Stimulated activated effector memory CD8-positive, alpha-beta T cell treated with anti-CD3 and anti-CD28 coated beads, Interleukin-12 subunit alpha, Interleukin-12 subunit beta, amount 100 ng/mL, for 72 hours (primary cell): ENCODE data around the gene KATNB1.

Experiments
- ATAC-seq: fragments of 150-1000 bp; cut with Tn5 transposase; 2 replicates; pipeline ENCODE4 v1.10.0; 2021
- DNase-seq, 2 donors: peaks; one replicate each; pipeline ENCODE4 v3.0.0; 2021 to 2022; ENCODE audit warnings: low spot score in 2 of 2
- H3K27ac Mint-ChIP-seq: one replicate; pipeline ENCODE4 v1.8.0; 2022; ENCODE audit warnings: mild to moderate bottlenecking, mixed read lengths
- H3K36me3 Mint-ChIP-seq: one replicate; pipeline ENCODE4 v1.8.0; 2022; ENCODE audit warnings: mild to moderate bottlenecking, mixed read lengths
- H3K4me1 Mint-ChIP-seq: one replicate; pipeline ENCODE4 v1.8.0; 2022; ENCODE audit warnings: mixed read lengths
- H3K4me3 Mint-ChIP-seq: one replicate; pipeline ENCODE4 v1.8.0; 2022; ENCODE audit warnings: mild to moderate bottlenecking, mixed read lengths
- H3K9me3 Mint-ChIP-seq: one replicate; pipeline ENCODE4 v1.8.0; 2022; ENCODE audit warnings: mixed read lengths

KATNB1 gene

DNA sequence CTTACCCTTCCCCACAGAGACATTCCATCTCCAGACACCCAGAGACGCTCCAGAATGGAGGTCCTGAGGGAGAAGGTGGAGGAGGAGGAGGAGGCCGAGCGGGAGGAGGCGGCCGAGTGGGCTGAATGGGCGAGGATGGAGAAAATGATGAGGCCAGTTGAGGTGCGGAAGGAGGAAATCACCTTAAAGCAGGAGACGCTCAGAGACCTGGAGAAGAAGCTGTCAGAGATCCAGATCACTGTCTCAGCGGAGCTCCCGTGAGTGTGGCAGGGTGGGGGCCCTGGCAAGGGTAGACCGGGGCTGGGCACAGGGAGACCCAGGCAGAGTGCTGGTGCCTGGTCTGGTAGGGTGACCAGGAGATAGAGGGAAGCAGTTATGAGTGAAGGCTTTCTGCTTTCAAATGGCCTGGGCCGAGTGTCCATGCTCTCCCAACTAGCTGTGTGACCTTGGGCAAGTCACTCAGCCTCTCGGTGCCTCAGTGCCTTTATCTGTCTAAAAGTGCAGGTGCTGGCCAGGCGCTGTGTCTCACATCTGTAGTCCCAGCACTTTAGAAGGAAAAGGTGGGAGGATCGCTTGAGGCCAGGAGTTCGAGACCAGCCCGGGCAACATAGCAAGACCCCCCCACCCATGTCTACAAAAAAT is 37.6 kb upstream of the KATNB1 start:
- no peak for DNase-seq
- no peaks in the 10 kb centered on the region for H3K36me3 Mint-ChIP-seq
- H3K4me3 Mint-ChIP-seq, result no peak overlapping the region
- no peak for ATAC-seq
- peak overlapping the region; percentile 26 for H3K27ac Mint-ChIP-seq
- H3K9me3 Mint-ChIP-seq, result no peaks in the 10 kb centered on the region
- peaks cover 7% of the 10 kb centered on the region for H3K4me1 Mint-ChIP-seq

- ATAC-seq, result no peak
- DNase-seq, result no peak
- Mint-ChIP-seq H3K27ac (peak overlapping the region; percentile 26), H3K36me3 (no peaks in the 10 kb centered on the region), H3K4me1 (peaks cover 7% of the 10 kb centered on the region), H3K4me3 (no peak overlapping the region), H3K9me3 (no peaks in the 10 kb centered on the region)
Observed at GRCh38 chr16:57698812-57699405, 36.7 kb upstream of the KATNB1 start.

GRCh38 chr16:57699481-57699880 is 36.1 kb upstream of the KATNB1 start:
- Mint-ChIP-seq H3K9me3 (no peaks in the 10 kb centered on the region), H3K4me1 (peaks cover 6% of the 10 kb centered on the region), H3K27ac (no peak overlapping the region), H3K4me3 (no peak overlapping the region), H3K36me3 (no peaks in the 10 kb centered on the region)
- DNase-seq (no peak), ATAC-seq (no peak)

GRCh38 chr16:57699899-57700298 is 35.7 kb upstream of the KATNB1 start:
- H3K4me3 Mint-ChIP-seq, result no peak overlapping the region
- no peaks in the 10 kb centered on the region for H3K9me3 Mint-ChIP-seq
- peaks cover 2% of the 10 kb centered on the region for H3K4me1 Mint-ChIP-seq
- ATAC-seq (no peak), DNase-seq (no peak)
- H3K36me3 Mint-ChIP-seq, result no peaks in the 10 kb centered on the region
- H3K27ac Mint-ChIP-seq, result no peak overlapping the region

DNA sequence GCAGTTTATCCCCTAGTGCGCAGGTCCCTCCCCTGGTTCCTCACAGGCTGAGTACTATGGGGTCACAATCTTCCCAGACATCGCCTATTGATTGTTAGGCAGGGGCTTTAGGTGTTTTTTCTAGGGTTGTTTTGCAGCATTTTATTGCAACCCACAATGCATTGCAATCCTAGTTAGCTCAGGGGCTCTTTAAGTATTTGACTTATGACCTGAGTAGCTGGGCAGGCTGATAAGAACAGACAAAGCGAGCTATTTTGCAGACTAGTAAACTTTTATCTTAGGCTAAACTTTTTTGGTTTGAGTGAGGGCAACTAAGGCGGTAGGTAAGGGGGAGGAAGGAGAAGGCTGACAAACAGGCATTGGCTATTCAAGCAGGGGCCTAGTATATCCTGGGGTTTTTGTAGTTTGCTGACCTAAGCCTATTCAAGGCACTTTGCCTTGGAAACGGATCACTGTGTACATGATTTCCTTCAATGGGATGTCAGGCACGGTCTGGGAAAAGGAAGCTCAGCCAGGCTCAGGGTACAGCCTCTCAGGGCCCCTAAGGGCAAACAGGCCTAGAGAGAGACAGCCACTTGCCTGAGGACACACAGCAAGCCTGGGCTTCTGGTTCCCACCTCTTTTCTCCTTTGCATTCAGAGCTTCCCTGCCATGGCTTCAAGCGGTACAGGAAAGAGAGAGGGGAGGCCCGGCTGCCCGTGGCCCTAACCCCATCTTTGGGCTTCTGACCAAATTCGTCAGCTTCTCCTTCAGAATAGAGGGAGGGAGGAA is 34.6 kb upstream of the KATNB1 start:
- Mint-ChIP-seq H3K9me3 (no peaks in the 10 kb centered on the region), H3K36me3 (no peaks in the 10 kb centered on the region), H3K27ac (peak overlapping the region; percentile 43), H3K4me3 (no peak overlapping the region), H3K4me1 (no peaks in the 10 kb centered on the region)
- ATAC-seq (no peak), DNase-seq (no peak)

DNA sequence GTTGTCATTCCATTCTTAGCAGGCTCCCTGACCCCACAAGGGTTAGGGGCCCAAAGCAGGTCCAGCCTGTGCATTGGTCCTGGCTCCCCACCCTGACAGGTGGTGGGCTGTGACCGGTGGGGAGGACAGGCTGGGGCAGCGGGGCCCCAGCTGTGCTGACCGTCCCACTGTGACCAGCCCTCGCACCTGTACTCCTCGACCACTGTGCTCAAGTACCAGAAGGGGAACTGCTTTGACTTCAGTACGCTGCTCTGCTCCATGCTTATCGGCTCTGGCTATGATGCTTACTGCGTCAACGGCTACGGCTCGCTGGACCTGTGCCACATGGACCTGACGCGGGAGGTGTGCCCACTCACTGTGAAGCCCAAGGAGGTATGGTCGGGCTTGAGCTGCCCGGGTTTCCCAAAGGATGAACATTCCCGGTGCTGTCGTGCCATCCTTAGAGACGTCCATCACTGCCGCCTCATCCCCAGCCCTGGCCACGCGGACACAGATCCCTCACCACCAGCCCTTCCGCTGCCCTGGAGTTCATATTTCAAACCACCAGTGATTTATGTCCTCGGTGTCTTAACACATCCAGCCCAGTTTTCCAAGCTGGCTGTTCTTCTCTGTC is 33.7 kb upstream of the KATNB1 start:
- Mint-ChIP-seq H3K9me3 (no peaks in the 10 kb centered on the region), H3K27ac (no peak overlapping the region), H3K36me3 (no peaks in the 10 kb centered on the region), H3K4me1 (no peaks in the 10 kb centered on the region), H3K4me3 (no peak overlapping the region)
- DNase-seq (no peak), ATAC-seq (peak; percentile 8)

- H3K4me1 Mint-ChIP-seq, result peaks cover 6% of the 10 kb centered on the region
- ATAC-seq, result no peak
- no peaks in the 10 kb centered on the region for H3K36me3 Mint-ChIP-seq
- DNase-seq, result no peak
- no peak overlapping the region for H3K27ac Mint-ChIP-seq
- H3K4me3 Mint-ChIP-seq, result no peak overlapping the region
- no peaks in the 10 kb centered on the region for H3K9me3 Mint-ChIP-seq
Observed at GRCh38 chr16:57703416-57704010, 32.1 kb upstream of the KATNB1 start.

DNA sequence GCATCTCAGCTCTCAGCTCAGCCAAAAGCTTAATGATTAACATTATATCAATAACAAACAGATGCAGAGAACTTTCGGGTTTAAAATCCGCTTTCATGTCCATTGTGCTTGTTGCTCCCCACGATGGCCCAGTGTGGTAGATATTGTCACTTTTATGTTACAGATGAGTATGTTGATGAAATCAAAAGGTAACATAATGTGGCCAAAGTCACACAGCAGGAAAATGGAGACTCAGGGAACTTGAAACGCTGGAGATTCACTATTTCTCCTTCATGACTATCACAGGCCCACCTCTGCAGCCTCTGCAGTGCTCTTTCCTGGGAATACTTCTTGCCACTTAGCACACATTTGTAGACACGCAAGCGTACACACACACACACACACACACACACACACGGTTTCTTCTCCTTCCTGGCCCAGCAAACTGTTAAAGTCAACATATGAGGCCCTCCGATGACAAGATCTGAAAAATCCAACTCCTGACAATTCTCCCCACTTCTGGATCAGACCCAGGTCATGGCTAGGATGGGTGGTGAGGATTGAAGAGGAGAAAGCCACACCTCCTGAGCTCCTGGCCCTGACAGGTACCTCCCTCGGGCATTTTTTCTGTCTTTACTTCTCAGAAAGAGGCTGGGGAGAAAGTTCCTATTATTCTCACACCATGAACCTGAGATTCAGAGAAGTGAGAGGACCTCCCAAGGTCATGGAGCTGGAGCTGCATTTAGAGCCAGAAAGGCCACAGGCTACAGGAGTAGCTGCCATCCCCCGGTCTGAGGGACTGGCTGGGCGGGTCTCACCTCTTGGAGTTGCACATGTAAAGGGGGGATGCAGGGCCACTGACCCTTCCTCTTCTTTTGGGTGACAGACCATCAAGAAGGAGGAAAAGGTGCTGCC is 31.3 kb upstream of the KATNB1 start:
- Mint-ChIP-seq H3K4me1 (peaks cover 6% of the 10 kb centered on the region), H3K9me3 (no peaks in the 10 kb centered on the region), H3K27ac (no peak overlapping the region), H3K36me3 (no peaks in the 10 kb centered on the region), H3K4me3 (no peak overlapping the region)
- DNase-seq, result no peak
- no peak for ATAC-seq

DNA sequence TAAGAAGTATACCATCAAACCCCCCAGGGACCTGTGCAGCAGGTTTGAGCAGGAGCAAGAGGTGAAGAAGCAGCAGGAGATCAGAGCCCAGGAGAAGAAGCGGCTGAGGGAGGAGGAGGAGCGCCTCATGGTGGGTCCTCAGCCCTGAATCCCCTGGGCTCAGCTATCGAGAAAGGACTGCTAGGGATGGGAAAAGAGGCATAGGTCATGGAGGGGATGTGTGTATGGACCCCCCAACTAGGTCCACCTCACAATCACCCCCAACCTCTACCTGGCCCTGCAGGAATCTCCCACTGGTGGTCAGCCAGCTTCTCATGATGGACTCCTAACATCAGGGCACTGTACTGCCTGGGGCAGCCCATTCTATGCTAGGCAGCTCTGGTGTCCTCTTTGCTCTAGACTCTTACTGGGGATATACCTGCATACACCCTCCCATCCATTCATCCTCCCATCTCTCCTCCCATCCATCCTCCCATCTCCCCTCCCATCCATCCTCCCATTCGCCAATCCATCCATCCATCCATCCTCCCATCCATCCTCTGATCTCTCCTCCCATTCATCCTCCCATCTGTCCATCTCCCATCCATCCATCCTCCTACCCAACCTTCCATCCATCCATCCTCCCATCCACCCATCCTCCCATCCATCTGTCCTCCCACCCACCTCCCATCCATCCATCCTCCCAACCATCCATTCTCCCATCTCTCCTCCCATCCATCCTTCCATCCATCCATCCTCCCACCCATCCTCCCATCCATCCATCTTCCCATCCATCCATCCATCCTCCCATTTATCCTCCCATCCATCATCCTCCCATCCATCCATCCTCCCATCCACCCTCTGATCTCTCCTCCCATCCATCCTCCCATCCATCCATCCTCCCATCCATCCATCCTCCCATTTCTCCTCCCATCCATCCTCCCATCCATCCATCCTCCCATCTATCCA is 30.4 kb upstream of the KATNB1 start:
- H3K9me3 Mint-ChIP-seq, result no peaks in the 10 kb centered on the region
- H3K27ac Mint-ChIP-seq, result no peak overlapping the region
- ATAC-seq (peak; percentile 26), DNase-seq (no peak)
- no peaks in the 10 kb centered on the region for H3K36me3 Mint-ChIP-seq
- H3K4me3 Mint-ChIP-seq, result no peak overlapping the region
- H3K4me1 Mint-ChIP-seq, result peaks cover 6% of the 10 kb centered on the region

DNA sequence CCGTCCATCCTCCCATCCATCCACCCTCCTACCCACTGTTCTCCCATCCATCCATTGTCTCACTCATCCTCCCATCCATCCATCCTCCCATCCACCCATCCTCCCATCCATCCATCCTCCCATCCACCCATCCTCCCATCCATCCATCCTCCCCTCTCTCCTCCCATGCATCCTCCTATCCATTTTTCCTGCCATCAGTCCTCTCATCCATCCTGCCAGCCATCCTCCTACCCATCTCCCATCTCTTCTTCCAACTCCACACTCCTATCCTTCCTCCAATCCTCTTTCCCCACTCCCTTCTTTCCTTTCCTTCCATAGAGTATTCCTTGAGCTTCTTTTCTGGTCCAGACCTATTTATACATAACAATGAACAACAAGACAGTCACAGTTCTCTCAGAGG is 28.9 kb upstream of the KATNB1 start:
- no peak overlapping the region for H3K4me3 Mint-ChIP-seq
- no peaks in the 10 kb centered on the region for H3K9me3 Mint-ChIP-seq
- ATAC-seq (no peak), DNase-seq (no peak)
- no peaks in the 10 kb centered on the region for H3K36me3 Mint-ChIP-seq
- H3K4me1 Mint-ChIP-seq, result peaks cover 13% of the 10 kb centered on the region
- no peak overlapping the region for H3K27ac Mint-ChIP-seq

DNA sequence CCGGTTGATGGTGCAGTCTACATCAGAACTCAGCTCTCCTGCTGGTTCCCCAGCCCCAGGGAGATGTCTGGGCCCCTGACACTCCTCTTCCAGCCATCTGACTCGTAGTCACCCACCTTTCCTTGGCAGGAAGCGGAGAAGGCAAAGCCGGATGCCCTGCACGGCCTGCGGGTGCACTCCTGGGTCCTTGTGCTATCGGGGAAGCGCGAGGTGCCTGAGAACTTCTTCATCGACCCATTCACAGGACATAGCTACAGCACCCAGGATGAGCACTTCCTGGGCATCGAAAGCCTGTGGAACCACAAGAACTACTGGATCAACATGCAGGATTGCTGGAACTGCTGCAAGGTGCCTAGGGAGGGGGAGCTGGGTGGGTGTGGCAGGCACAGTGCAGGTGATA is 28.2 kb upstream of the KATNB1 start:
- ATAC-seq, result no peak
- H3K36me3 Mint-ChIP-seq, result no peaks in the 10 kb centered on the region
- no peak for DNase-seq
- no peaks in the 10 kb centered on the region for H3K9me3 Mint-ChIP-seq
- H3K4me1 Mint-ChIP-seq, result peaks cover 13% of the 10 kb centered on the region
- no peak overlapping the region for H3K27ac Mint-ChIP-seq
- H3K4me3 Mint-ChIP-seq, result no peak overlapping the region

- DNase-seq (no peak), ATAC-seq (peak; percentile 55)
- Mint-ChIP-seq H3K27ac (no peak overlapping the region), H3K9me3 (no peaks in the 10 kb centered on the region), H3K36me3 (no peaks in the 10 kb centered on the region), H3K4me3 (no peak overlapping the region), H3K4me1 (peaks cover 13% of the 10 kb centered on the region)
Observed at GRCh38 chr16:57708168-57708567, 27.4 kb upstream of the KATNB1 start.

DNA sequence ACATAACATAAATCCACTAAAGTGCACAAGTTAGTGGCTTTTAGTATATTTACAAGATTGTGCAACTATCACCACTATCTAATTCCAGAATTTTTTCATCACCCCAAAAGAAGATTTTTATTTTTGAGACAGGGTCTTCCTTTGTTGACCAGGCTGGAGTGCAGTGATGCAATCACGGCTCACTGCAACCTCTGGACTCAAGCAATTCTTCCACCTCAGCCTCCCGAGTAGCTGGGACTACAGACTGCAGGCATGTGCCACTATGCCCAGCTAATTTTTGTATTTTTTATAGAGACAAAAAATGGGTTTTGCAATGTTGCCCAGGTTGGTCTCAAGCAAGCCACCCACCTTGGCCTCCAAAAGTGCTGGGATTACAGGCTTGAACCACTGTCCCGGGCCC is 25.9 kb upstream of the KATNB1 start:
- Mint-ChIP-seq H3K36me3 (no peaks in the 10 kb centered on the region), H3K4me3 (no peak overlapping the region), H3K4me1 (peaks cover 13% of the 10 kb centered on the region), H3K9me3 (no peaks in the 10 kb centered on the region), H3K27ac (no peak overlapping the region)
- DNase-seq (no peak), ATAC-seq (no peak)

- H3K9me3 Mint-ChIP-seq, result no peaks in the 10 kb centered on the region
Observed at GRCh38 chr16:57711346-57711745, 24.2 kb upstream of the KATNB1 start.

More at GRCh38 chr16:57711346-57711745, 24.2 kb upstream of the KATNB1 start:
- no peak overlapping the region for H3K27ac Mint-ChIP-seq
- ATAC-seq (no peak), DNase-seq (no peak)
- H3K36me3 Mint-ChIP-seq, result no peaks in the 10 kb centered on the region
- H3K4me1 Mint-ChIP-seq, result peaks cover 13% of the 10 kb centered on the region
- no peak overlapping the region for H3K4me3 Mint-ChIP-seq
